HepG2 (cell line): Measurements from ENCODE around the gene SOS2. TPM values are rescaled to one million over a fixed set of nuclear protein-coding genes. Genes with fewer than 3 reads are reported as not detected.

Experiments used
- CBFB ChIP-seq: sonication (generic); formaldehyde crosslinking; IDR thresholded peaks from 2 replicates; pipeline ENCODE4 v1.4.0; 2020; ENCODE audit warnings: missing genetic modification reagents
- MBD4 ChIP-seq: IDR thresholded peaks from 2 replicates; pipeline ENCODE4 v1.6.1; 2012; ENCODE audit warnings: low read length, inconsistent platforms, borderline replicate concordance
- NFKB2 ChIP-seq: sonication (generic); formaldehyde crosslinking; IDR thresholded peaks from 2 replicates; pipeline ENCODE4 v1.4.0; 2020; ENCODE audit warnings: missing genetic modification reagents, borderline replicate concordance
- PRPF4 ChIP-seq: fragments of 200-400 bp; formaldehyde crosslinking; IDR thresholded peaks from 2 replicates; pipeline ENCODE4 v1.6.1; 2016; ENCODE audit warnings: low read length, low read depth; ENCODE audit not compliant: poor library complexity, severe bottlenecking
- SAP130 ChIP-seq: IDR thresholded peaks from 2 replicates; pipeline ENCODE4 v1.6.1; 2016; ENCODE audit warnings: low read depth
- XBP1 ChIP-seq: sonication (generic); formaldehyde crosslinking; IDR thresholded peaks from 2 replicates; pipeline ENCODE4 v1.5.0; 2020; ENCODE audit warnings: missing genetic modification reagents
- ZBTB7A ChIP-seq: sonication (generic); formaldehyde crosslinking; IDR thresholded peaks from 2 replicates; pipeline ENCODE4 v1.8.0; 2022; ENCODE audit warnings: mild to moderate bottlenecking, missing genetic modification reagents
- ZFAT ChIP-seq: sonication (generic); formaldehyde crosslinking; conservative IDR thresholded peaks from 2 replicates; pipeline ENCODE4 v1.8.1; 2023; ENCODE audit warnings: missing genetic modification reagents, inconsistent platforms
- ZFP36 ChIP-seq: fragments of 150-350 bp; IDR thresholded peaks from 2 replicates; pipeline ENCODE4 v1.6.1; 2018; ENCODE audit warnings: borderline replicate concordance, low read length, low read depth; ENCODE audit not compliant: partially characterized antibody
- ZNF232 ChIP-seq: sonication (generic); formaldehyde crosslinking; IDR thresholded peaks from 2 replicates; pipeline ENCODE4 v1.4.0; 2020; ENCODE audit warnings: missing genetic modification reagents, borderline replicate concordance
- ZNF335 ChIP-seq: sonication (generic); formaldehyde crosslinking; IDR thresholded peaks from 2 replicates; pipeline ENCODE4 v1.4.0; 2020; ENCODE audit warnings: missing genetic modification reagents
- ZNF33A ChIP-seq: sonication (generic); formaldehyde crosslinking; IDR thresholded peaks from 2 replicates; pipeline ENCODE4 v1.5.1; 2020; ENCODE audit warnings: missing genetic modification reagents, mild to moderate bottlenecking, moderate library complexity, borderline replicate concordance
- ZNF44 ChIP-seq: sonication (generic); formaldehyde crosslinking; IDR thresholded peaks from 2 replicates; pipeline ENCODE4 v1.5.1; 2020; ENCODE audit warnings: mild to moderate bottlenecking, missing genetic modification reagents
- ZNF441 ChIP-seq: sonication (generic); formaldehyde crosslinking; IDR thresholded peaks from 2 replicates; pipeline ENCODE4 v1.7.0; 2021; ENCODE audit warnings: missing genetic modification reagents, borderline replicate concordance
- ZNF446 ChIP-seq: sonication (generic); formaldehyde crosslinking; IDR thresholded peaks from 2 replicates; pipeline ENCODE4 v1.5.0; 2020; ENCODE audit warnings: mild to moderate bottlenecking, missing genetic modification reagents
- ZNF543 ChIP-seq: sonication (generic); formaldehyde crosslinking; IDR thresholded peaks from 2 replicates; pipeline ENCODE4 v1.4.0; 2020; ENCODE audit warnings: mild to moderate bottlenecking, missing genetic modification reagents
- ZNF670 ChIP-seq: sonication (generic); formaldehyde crosslinking; IDR thresholded peaks from 2 replicates; pipeline ENCODE4 v1.8.0; 2022; ENCODE audit warnings: mild to moderate bottlenecking, missing genetic modification reagents, borderline replicate concordance
- ZNF780A ChIP-seq: sonication (generic); formaldehyde crosslinking; IDR thresholded peaks from 2 replicates; pipeline ENCODE4 v1.8.0; 2022; ENCODE audit warnings: mild to moderate bottlenecking, missing genetic modification reagents, moderate library complexity
- ZNF800 ChIP-seq: sonication (generic); formaldehyde crosslinking; IDR thresholded peaks from 2 replicates; pipeline ENCODE4 v1.4.0; 2020; ENCODE audit warnings: missing genetic modification reagents
- polyA plus RNA-seq, 8 experiments: library from polyadenylated mRNA; depleted of rRNA in 3 of 8; stranded (reverse) in 7 of 8; unstranded in 1 of 8; fragments of >200 nt; fragmentation: Illumina TruSeq in 4 of 8; extraction: Trizol in 4 of 8; gene quantifications; 2 replicates each; pipeline versions ENCODE4 v1.2.1 to v1.2.3, GENCODE V29; 2011 to 2016; ENCODE audit warnings: low read depth in 4 of 8, missing spikeins in 1 of 8, mixed read lengths in 1 of 8; ENCODE audit not compliant: insufficient read depth in 1 of 8
- total RNA-seq, 5 experiments: library from RNA; depleted of rRNA; stranded (reverse); fragments of >200 nt; fragmentation: Illumina TruSeq; extraction: Trizol; gene quantifications; 2 replicates each; pipeline ENCODE4 v1.2.3, GENCODE V29; 2016; ENCODE audit warnings: low read depth in 1 of 5
- TF ChIP-seq, protein P1 (sequence below): sonication (generic); formaldehyde crosslinking; IDR thresholded peaks from 2 replicates; pipeline ENCODE4 v1.4.0; 2020; ENCODE audit warnings: missing genetic modification reagents, mild to moderate bottlenecking, borderline replicate concordance
- TF ChIP-seq, protein P2 (sequence below): sonication (generic); formaldehyde crosslinking; IDR thresholded peaks from 2 replicates; pipeline ENCODE4 v1.4.0; 2020; ENCODE audit warnings: low read depth, missing genetic modification reagents

Gene SOS2
- total and polyA plus RNA-seq, 2 of the 13 experiments (the other 11 are each of a cell fraction or from before 2014, with no cell fraction given): 9.3 to 12.1 TPM

DNA sequence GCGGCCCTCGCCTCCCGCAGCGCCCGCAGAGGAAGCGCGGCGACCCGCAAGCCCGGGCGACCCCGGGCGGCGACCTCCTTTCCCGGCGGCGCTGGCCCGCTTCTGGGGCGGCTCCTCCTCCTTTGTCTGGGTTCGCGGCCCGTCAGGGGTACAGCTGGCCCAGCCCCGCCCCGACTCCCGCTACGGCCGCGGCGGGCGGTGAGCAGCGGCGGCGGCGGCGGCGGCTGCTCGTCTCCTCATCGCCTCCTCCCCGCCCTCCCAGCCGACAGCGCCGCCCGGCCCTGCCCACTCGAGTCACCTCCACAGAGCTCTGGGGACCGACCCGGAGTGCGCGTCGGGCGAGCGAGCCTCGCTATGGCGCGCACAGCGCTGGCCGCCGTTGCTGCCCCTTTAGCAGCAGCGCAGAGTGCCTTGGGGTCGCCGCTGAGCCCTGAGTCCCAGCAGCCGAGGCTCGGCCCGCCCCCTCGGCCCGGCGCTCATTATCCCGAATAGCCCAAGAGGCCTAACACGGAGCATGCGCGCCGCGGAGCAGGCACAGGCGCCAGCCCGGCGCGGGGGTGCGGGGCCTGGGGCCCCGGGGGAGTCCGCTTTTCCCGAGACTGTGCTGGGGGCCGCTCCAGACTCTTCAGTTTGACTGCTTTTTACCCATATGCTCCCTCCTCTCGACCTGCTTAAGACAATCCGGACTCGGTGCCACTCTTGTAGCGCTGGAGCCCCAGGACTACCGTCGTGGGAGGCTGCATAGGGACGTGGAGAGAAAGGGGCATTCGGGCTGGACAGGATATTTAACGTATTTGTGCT, at the start of gene SOS2 (continued):
- TF ChIP-seq NFKB2 (CRISPR knock-in tag) (peak; percentile 63; the same call in 1 of the 2 replicates), PRPF4 (no peak), XBP1 (no peak), ZFAT (CRISPR knock-in tag) (no peak), CBFB (CRISPR knock-in tag) (peak; percentile 62; the same call in 1 of the 2 replicates), ZNF800 (CRISPR knock-in tag) (no peak), ZNF543 (CRISPR knock-in tag) (peak; percentile 86; the same call in 1 of the 2 replicates), ZNF232 (no peak; the same call in 1 of the 2 replicates), ZNF44 (CRISPR knock-in tag) (no peak), ZNF670 (CRISPR knock-in tag) (0 out of 2 replicates have a peak, but pooled peaks have one; percentile 6), ZNF441 (CRISPR knock-in tag) (no peak), ZNF446 (no peak), SAP130 (CRISPR knock-in tag) (peak; percentile 86), ZBTB7A (peak; percentile 82; the same call in 1 of the 2 replicates), MBD4 (no peak), ZFP36 (no peak), ZNF780A (no peak), ZNF33A (CRISPR knock-in tag) (no peak), ZNF335 (CRISPR knock-in tag) (no peak)
- TF ChIP-seq, protein P1, sequence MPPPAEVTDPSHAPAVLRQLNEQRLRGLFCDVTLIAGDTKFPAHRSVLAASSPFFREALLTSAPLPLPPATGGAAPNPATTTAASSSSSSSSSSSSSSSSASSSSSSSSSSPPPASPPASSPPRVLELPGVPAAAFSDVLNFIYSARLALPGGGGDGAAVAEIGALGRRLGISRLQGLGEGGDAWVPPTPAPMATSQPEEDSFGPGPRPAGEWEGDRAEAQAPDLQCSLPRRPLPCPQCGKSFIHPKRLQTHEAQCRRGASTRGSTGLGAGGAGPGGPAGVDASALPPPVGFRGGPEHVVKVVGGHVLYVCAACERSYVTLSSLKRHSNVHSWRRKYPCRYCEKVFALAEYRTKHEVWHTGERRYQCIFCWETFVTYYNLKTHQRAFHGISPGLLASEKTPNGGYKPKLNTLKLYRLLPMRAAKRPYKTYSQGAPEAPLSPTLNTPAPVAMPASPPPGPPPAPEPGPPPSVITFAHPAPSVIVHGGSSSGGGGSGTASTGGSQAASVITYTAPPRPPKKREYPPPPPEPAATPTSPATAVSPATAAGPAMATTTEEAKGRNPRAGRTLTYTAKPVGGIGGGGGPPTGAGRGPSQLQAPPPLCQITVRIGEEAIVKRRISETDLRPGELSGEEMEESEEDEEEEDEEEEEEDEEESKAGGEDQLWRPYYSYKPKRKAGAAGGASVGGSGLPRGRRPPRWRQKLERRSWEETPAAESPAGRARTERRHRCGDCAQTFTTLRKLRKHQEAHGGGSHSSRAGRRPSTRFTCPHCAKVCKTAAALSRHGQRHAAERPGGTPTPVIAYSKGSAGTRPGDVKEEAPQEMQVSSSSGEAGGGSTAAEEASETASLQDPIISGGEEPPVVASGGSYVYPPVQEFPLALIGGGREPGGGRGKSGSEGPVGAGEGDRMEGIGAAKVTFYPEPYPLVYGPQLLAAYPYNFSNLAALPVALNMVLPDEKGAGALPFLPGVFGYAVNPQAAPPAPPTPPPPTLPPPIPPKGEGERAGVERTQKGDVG (CRISPR knock-in tag): no peak
- TF ChIP-seq, protein P2, sequence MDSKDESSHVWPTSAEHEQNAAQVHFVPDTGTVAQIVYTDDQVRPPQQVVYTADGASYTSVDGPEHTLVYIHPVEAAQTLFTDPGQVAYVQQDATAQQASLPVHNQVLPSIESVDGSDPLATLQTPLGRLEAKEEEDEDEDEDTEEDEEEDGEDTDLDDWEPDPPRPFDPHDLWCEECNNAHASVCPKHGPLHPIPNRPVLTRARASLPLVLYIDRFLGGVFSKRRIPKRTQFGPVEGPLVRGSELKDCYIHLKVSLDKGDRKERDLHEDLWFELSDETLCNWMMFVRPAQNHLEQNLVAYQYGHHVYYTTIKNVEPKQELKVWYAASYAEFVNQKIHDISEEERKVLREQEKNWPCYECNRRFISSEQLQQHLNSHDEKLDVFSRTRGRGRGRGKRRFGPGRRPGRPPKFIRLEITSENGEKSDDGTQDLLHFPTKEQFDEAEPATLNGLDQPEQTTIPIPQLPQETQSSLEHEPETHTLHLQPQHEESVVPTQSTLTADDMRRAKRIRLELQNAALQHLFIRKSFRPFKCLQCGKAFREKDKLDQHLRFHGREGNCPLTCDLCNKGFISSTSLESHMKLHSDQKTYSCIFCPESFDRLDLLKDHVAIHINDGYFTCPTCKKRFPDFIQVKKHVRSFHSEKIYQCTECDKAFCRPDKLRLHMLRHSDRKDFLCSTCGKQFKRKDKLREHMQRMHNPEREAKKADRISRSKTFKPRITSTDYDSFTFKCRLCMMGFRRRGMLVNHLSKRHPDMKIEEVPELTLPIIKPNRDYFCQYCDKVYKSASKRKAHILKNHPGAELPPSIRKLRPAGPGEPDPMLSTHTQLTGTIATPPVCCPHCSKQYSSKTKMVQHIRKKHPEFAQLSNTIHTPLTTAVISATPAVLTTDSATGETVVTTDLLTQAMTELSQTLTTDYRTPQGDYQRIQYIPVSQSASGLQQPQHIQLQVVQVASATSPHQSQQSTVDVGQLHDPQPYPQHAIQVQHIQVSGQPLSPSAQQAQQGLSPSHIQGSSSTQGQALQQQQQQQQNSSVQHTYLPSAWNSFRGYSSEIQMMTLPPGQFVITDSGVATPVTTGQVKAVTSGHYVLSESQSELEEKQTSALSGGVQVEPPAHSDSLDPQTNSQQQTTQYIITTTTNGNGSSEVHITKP (CRISPR knock-in tag): no peak; the same call in 1 of the 2 replicates
